GM12878 (cell line): ENCODE results near the gene GRHL1. TPM values are rescaled to one million over a fixed set of nuclear protein-coding genes. Genes with fewer than 3 reads are reported as not detected.

Source experiments
- ATAC-seq: fragments of 200-7000 bp; cut with Tn5 transposase; 3 replicates; pipeline ENCODE4 v1.9.1; 2020; ENCODE audit warnings: mild to moderate bottlenecking, moderate library complexity
- BruUV-seq: library from RNA; stranded (reverse); fragments of 400-500 nt; replicated peaks from 2 replicates; lab custom pipeline; 2021; lab: Mats Ljungman, UMichigan
- CTCF ChIA-PET: fragments of 300-600 bp; sonication (Branson Sonifier 250); formaldehyde crosslinking; extraction: SDS; loops from one replicate; lab custom pipeline; 2021; ENCODE audit warnings: inconsistent platforms; lab: Yijun Ruan, JAX
- POLR2A ChIA-PET: fragments of 350-600 bp; formaldehyde crosslinking; extraction: SDS; loops from one replicate; lab custom pipeline; 2021; ENCODE audit warnings: inconsistent platforms; lab: Charles Lee
- RAD21 ChIA-PET: fragments of 300-600 bp; sonication (Branson Sonifier 250); formaldehyde crosslinking; loops from one replicate; lab custom pipeline; 2023; ENCODE audit warnings: antibody characterized with exemption; ENCODE audit not compliant: unreplicated experiment; lab: Charles Lee
- SMC1A ChIA-PET: fragments of 300-600 bp; sonication (Branson Sonifier 250); formaldehyde crosslinking; loops from one replicate; lab custom pipeline; 2023; ENCODE audit not compliant: unreplicated experiment, uncharacterized antibody; lab: Charles Lee
- DNase-seq: peaks from one replicate; pipeline ENCODE4 v3.0.0-alpha.2; 2011; ENCODE audit warnings: low read depth, low spot score
- FAIRE-seq: peaks from 3 replicates; lab custom pipeline; 2011; peaks lifted over from hg19 to GRCh38; lab: Jason Lieb, UNC
- H2AFZ ChIP-seq: 2 replicates; pipeline ENCODE4 v1.6.0; 2011; ENCODE audit warnings: low read depth, low read length, control low read depth; ENCODE audit not compliant: control insufficient read depth
- H3K27ac ChIP-seq: 2 replicates; pipeline ENCODE4 v1.5.1; 2011; ENCODE audit warnings: control low read depth; ENCODE audit not compliant: control insufficient read depth, insufficient read depth
- H3K27me3 ChIP-seq, 2 experiments: replicated peaks in 1 of 2; 2 replicates each; pipeline versions ENCODE4 v1.6.0 to v1.6.1; 2011; ENCODE audit warnings: low read length in 1 of 2; ENCODE audit not compliant: control insufficient read depth in 2 of 2, insufficient read depth in 2 of 2
- H3K36me3 ChIP-seq, 2 experiments: 2 replicates each; pipeline ENCODE4 v1.5.1; 2011; ENCODE audit warnings: low read length in 1 of 2; ENCODE audit not compliant: control insufficient read depth in 2 of 2, insufficient read depth in 2 of 2
- H3K4me1 ChIP-seq: 2 replicates; pipeline ENCODE4 v1.6.1; 2011; ENCODE audit warnings: mild to moderate bottlenecking, low read length, moderate library complexity, mixed read lengths; ENCODE audit not compliant: control insufficient read depth, insufficient read depth
- H3K4me2 ChIP-seq: 2 replicates; pipeline ENCODE4 v1.6.0; 2011; ENCODE audit warnings: control low read depth; ENCODE audit not compliant: control insufficient read depth, insufficient read depth
- H3K4me3 ChIP-seq: fragments of 200-600 bp; sonication (generic); 2 replicates; pipeline ENCODE4 v1.5.1; 2016
- H3K79me2 ChIP-seq: 2 replicates; pipeline ENCODE4 v1.6.0; 2011; ENCODE audit warnings: low read length; ENCODE audit not compliant: control insufficient read depth, insufficient read depth
- H3K9ac ChIP-seq: 2 replicates; pipeline ENCODE4 v1.8.0; 2011; ENCODE audit warnings: low read length, control low read depth, mixed read lengths; ENCODE audit not compliant: control insufficient read depth, insufficient read depth
- H3K9me3 ChIP-seq: replicated peaks from 3 replicates; pipeline ENCODE4 v1.5.1; 2011; ENCODE audit warnings: mild to moderate bottlenecking, low read length; ENCODE audit not compliant: control insufficient read depth, insufficient read depth
- H4K20me1 ChIP-seq: 2 replicates; pipeline ENCODE4 v1.6.0; 2011; ENCODE audit not compliant: control insufficient read depth, insufficient read depth
- EGR1 ChIP-seq, 2 experiments: IDR thresholded peaks; 1 replicate in 1 of 2; 2 replicates in 1 of 2; pipeline ENCODE4 v1.6.1; 2011 to 2012; ENCODE audit warnings: low read depth in 2 of 2, low read length in 2 of 2, borderline replicate concordance in 1 of 2, mild to moderate bottlenecking in 1 of 2, moderate library complexity in 1 of 2
- GATAD2B ChIP-seq: fragments of 450-650 bp; conservative IDR thresholded peaks from 2 replicates; pipeline ENCODE4 v1.6.1; 2017; ENCODE audit warnings: low read depth, mild to moderate bottlenecking, moderate library complexity
- MEF2A ChIP-seq: IDR thresholded peaks from 2 replicates; pipeline ENCODE4 v1.6.1; 2011; ENCODE audit warnings: low read depth, mild to moderate bottlenecking, low read length, moderate library complexity; ENCODE audit not compliant: insufficient read depth
- NFIC ChIP-seq: IDR thresholded peaks from 2 replicates; pipeline ENCODE4 v1.6.1; 2012; ENCODE audit warnings: low read depth, mild to moderate bottlenecking, inconsistent platforms, low read length, moderate library complexity
- NFXL1 ChIP-seq: fragments of 450-650 bp; IDR thresholded peaks from 2 replicates; pipeline ENCODE4 v1.6.1; 2017; ENCODE audit warnings: antibody characterized with exemption, mild to moderate bottlenecking, borderline replicate concordance
- ZSCAN29 ChIP-seq: fragments of 450-650 bp; IDR thresholded peaks from 2 replicates; pipeline ENCODE4 v1.6.1; 2017; ENCODE audit warnings: mild to moderate bottlenecking, moderate library complexity
- WGBS: methylation state at CpG from one replicate; pipeline ENCODE4 v1.1.6; 2016; ENCODE audit warnings: low lambda C conversion rate; ENCODE audit not compliant: insufficient replicate concordance, insufficient coverage; ENCODE audit errors: missing lambda C conversion rate; 5-methylcytosine and 5-hydroxymethylcytosine counted together
- in situ Hi-C: fragments of 300-500 bp; cut with MboI; formaldehyde crosslinking; loops from 9 replicates; pipeline ENCODE4 v1.14.3; 2018; ENCODE audit warnings: mixed read lengths
- intact Hi-C: fragments of 100-400 bp; cut with micrococcal nuclease; formaldehyde crosslinking; loops from one replicate; pipeline ENCODE4 v1.14.2; 2022; ENCODE audit not compliant: unreplicated experiment
- polyA plus RNA-seq, 11 experiments: library from polyadenylated mRNA; depleted of rRNA in 4 of 11; unstranded in 6 of 11; stranded (reverse) in 5 of 11; fragments of >200 nt; fragmentation: Nextera tagmentation in 4 of 11; fragmentation: Illumina TruSeq in 1 of 11; extraction: Ambion mirVana in 4 of 11; extraction: Trizol in 1 of 11; gene quantifications; 1 replicate in 1 of 11; 2 replicates in 10 of 11; pipeline versions ENCODE4 v1.2.1 to v1.2.3, GENCODE V29; 2011 to 2016; ENCODE audit warnings: inconsistent platforms in 2 of 11, missing spikeins in 2 of 11, low read depth in 1 of 11
- total RNA-seq, 4 experiments: library from RNA; depleted of rRNA in 3 of 4; stranded (reverse); fragments of >200 nt in 3 of 4; fragmentation: Illumina TruSeq in 1 of 4; extraction: Trizol in 1 of 4; gene quantifications; 2 replicates each; pipeline versions ENCODE4 v1.2.1 to v1.2.3, GENCODE V29; 2013 to 2021
- TF ChIP-seq, protein P1 (sequence below): fragments of 450-650 bp; IDR thresholded peaks from 2 replicates; pipeline ENCODE4 v1.6.1; 2017; ENCODE audit warnings: mild to moderate bottlenecking
- TF ChIP-seq, protein P2 (sequence below): fragments of 450-650 bp; formaldehyde crosslinking; IDR thresholded peaks from 2 replicates; pipeline ENCODE4 v1.4.0; 2022; ENCODE audit warnings: mild to moderate bottlenecking, moderate library complexity

GRHL1 gene
- total and polyA plus RNA-seq, 10 of the 15 experiments (the other 5 are each of a cell fraction or from before 2014, with no cell fraction given): 0.09 to 0.81 (median 0.28) TPM; not detected in 1

GRCh38 chr2:9952856-9953503 lies 1.5 kb downstream of the GRHL1 start:
- SMC1A ChIA-PET: interaction anchor here (0.6 to 1.4 kb wide), 2 partner anchors 11 to 75 kb away, joined by 3 to 5 read pairs; no protein-coding TSS in a partner anchor
- H3K79me2 ChIP-seq: no peaks in the 10 kb centered on the region
- H3K4me2 ChIP-seq: no peak overlapping the region
- H3K9ac ChIP-seq: no peak overlapping the region
- RAD21 ChIA-PET: no interaction called here
- 65% methylated on average over 8 of the region's 8 CpGs for WGBS
- FAIRE-seq (no peak), ATAC-seq (no peak), DNase-seq (no peak)
- no peaks in the 10 kb centered on the region for H3K4me1 ChIP-seq
- H3K4me3 ChIP-seq: no peak overlapping the region
- CTCF ChIA-PET: interaction anchor here (0.9 kb wide), 1 partner anchor 154 kb away, joined by 3 read pairs; no protein-coding TSS in a partner anchor
- no peak overlapping the region for H3K27ac ChIP-seq
- POLR2A ChIA-PET: no interaction called here
- H3K9me3 ChIP-seq: no peaks in the 10 kb centered on the region
- no peaks in the 10 kb centered on the region for H3K36me3 ChIP-seq
- H2AFZ ChIP-seq: no peak overlapping the region
- intact Hi-C loops (no loop called here), in situ Hi-C loops (no loop called here)
- TF ChIP-seq, protein P1, sequence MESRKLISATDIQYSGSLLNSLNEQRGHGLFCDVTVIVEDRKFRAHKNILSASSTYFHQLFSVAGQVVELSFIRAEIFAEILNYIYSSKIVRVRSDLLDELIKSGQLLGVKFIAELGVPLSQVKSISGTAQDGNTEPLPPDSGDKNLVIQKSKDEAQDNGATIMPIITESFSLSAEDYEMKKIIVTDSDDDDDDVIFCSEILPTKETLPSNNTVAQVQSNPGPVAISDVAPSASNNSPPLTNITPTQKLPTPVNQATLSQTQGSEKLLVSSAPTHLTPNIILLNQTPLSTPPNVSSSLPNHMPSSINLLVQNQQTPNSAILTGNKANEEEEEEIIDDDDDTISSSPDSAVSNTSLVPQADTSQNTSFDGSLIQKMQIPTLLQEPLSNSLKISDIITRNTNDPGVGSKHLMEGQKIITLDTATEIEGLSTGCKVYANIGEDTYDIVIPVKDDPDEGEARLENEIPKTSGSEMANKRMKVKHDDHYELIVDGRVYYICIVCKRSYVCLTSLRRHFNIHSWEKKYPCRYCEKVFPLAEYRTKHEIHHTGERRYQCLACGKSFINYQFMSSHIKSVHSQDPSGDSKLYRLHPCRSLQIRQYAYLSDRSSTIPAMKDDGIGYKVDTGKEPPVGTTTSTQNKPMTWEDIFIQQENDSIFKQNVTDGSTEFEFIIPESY: no peak
- TF ChIP-seq NFIC (no peak), EGR1 (IDR thresholded peaks at IDR 0.05; ENCODE audit: borderline replicate concordance in 1 of 2, low read depth in 2 of 2, low read length in 2 of 2) (no peak), NFXL1 (no peak), GATAD2B (no peak), ZSCAN29 (no peak), MEF2A (no peak)
- TF ChIP-seq, protein P2, sequence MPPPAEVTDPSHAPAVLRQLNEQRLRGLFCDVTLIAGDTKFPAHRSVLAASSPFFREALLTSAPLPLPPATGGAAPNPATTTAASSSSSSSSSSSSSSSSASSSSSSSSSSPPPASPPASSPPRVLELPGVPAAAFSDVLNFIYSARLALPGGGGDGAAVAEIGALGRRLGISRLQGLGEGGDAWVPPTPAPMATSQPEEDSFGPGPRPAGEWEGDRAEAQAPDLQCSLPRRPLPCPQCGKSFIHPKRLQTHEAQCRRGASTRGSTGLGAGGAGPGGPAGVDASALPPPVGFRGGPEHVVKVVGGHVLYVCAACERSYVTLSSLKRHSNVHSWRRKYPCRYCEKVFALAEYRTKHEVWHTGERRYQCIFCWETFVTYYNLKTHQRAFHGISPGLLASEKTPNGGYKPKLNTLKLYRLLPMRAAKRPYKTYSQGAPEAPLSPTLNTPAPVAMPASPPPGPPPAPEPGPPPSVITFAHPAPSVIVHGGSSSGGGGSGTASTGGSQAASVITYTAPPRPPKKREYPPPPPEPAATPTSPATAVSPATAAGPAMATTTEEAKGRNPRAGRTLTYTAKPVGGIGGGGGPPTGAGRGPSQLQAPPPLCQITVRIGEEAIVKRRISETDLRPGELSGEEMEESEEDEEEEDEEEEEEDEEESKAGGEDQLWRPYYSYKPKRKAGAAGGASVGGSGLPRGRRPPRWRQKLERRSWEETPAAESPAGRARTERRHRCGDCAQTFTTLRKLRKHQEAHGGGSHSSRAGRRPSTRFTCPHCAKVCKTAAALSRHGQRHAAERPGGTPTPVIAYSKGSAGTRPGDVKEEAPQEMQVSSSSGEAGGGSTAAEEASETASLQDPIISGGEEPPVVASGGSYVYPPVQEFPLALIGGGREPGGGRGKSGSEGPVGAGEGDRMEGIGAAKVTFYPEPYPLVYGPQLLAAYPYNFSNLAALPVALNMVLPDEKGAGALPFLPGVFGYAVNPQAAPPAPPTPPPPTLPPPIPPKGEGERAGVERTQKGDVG (CRISPR knock-in tag): no peak
- H4K20me1 ChIP-seq: no peaks in the 10 kb centered on the region
- no TSS peak for BruUV-seq
- peaks cover 0 to 11% of the 10 kb centered on the region in 2 experiments; a peak in 1 of 4 replicates for H3K27me3 ChIP-seq
